ENCODE measurements around the gene PPY.
"Not testable (repeated sequence)": the region's sequence is repeated elsewhere in the genome, so short reads cannot be mapped to it uniquely, and the experiment has no call there.

Gene PPY

GRCh38 chr17:43932357-43932756 lies 9.9 kb downstream of the PPY start:
- no peak for DNase-seq (ENCODE audit: low read depth in 2 of 2)

- no peak for DNase-seq (ENCODE audit: low read depth in 2 of 2)
These were observed 11.2 kb downstream of the PPY start for GRCh38 chr17:43931062-43931571.

GRCh38 chr17:43928609-43929008 lies 13.7 kb downstream of the PPY start:
- no peak for DNase-seq (ENCODE audit: low read depth in 2 of 2)

GRCh38 chr17:43927929-43928328 lies 14.3 kb downstream of the PPY start:
- DNase-seq (ENCODE audit: low read depth in 2 of 2): not testable (repeated sequence)

GRCh38 chr17:43927060-43927864 lies 15.0 kb downstream of the PPY start:
- DNase-seq (ENCODE audit: low read depth in 2 of 2): no peak

- DNase-seq (ENCODE audit: low read depth in 2 of 2): no peak
These were observed 17.7 kb downstream of the PPY start for GRCh38 chr17:43924558-43924957.

- no peak for DNase-seq (ENCODE audit: low read depth in 2 of 2)
These were observed 21.7 kb downstream of the PPY start for GRCh38 chr17:43920500-43921095.

- DNase-seq (ENCODE audit: low read depth in 2 of 2): no peak
These were observed 24.3 kb downstream of the PPY start for GRCh38 chr17:43918026-43918389.

GRCh38 chr17:43917348-43918025 lies 24.8 kb downstream of the PPY start:
- peak; percentile 25 to 41 for DNase-seq (ENCODE audit: low read depth in 2 of 2)

- no peak for DNase-seq (ENCODE audit: low read depth in 2 of 2)
These were observed 25.3 kb downstream of the PPY start for GRCh38 chr17:43917016-43917347.

GRCh38 chr17:43916385-43916784 lies 25.9 kb downstream of the PPY start:
- DNase-seq (ENCODE audit: low read depth in 2 of 2): no peak

GRCh38 chr17:43915559-43915958 lies 26.7 kb downstream of the PPY start:
- DNase-seq (ENCODE audit: low read depth in 2 of 2): no peak

GRCh38 chr17:43914451-43914850 lies 27.8 kb downstream of the PPY start:
- no peak for DNase-seq (ENCODE audit: low read depth in 2 of 2)

GRCh38 chr17:43913584-43913983 lies 28.7 kb downstream of the PPY start:
- no peak for DNase-seq (ENCODE audit: low read depth in 2 of 2)

GRCh38 chr17:43912635-43913304 lies 29.5 kb downstream of the PPY start:
- DNase-seq (ENCODE audit: low read depth in 2 of 2): no peak

GRCh38 chr17:43911904-43912303 lies 30.4 kb downstream of the PPY start:
- no peak for DNase-seq (ENCODE audit: low read depth in 2 of 2)

GRCh38 chr17:43909537-43910231 lies 32.6 kb downstream of the PPY start:
- no peak for DNase-seq (ENCODE audit: low read depth in 2 of 2)

GRCh38 chr17:43907998-43908721 lies 34.1 kb downstream of the PPY start:
- DNase-seq (ENCODE audit: low read depth in 2 of 2): peak; percentile 23 to 44

- peak; percentile 34 to 48 for DNase-seq (ENCODE audit: low read depth in 2 of 2)
These were observed 34.8 kb downstream of the PPY start, which contains the start of gene MPP2 for GRCh38 chr17:43907425-43907981. Gene MPP2, minus strand, starts transcription at chr17:43907536. Its CDS starts 3,076 bp downstream, at chr17:43904460.

- no peak for DNase-seq (ENCODE audit: low read depth in 2 of 2)
These were observed 35.3 kb downstream of the PPY start for GRCh38 chr17:43906951-43907424.
